ENCODE results near the gene RRAGA.
"Not testable (repeated sequence)": the region's sequence is repeated elsewhere in the genome, so short reads cannot be mapped to it uniquely, and the experiment has no call there.

Gene RRAGA, protein sequence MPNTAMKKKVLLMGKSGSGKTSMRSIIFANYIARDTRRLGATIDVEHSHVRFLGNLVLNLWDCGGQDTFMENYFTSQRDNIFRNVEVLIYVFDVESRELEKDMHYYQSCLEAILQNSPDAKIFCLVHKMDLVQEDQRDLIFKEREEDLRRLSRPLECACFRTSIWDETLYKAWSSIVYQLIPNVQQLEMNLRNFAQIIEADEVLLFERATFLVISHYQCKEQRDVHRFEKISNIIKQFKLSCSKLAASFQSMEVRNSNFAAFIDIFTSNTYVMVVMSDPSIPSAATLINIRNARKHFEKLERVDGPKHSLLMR

DNA sequence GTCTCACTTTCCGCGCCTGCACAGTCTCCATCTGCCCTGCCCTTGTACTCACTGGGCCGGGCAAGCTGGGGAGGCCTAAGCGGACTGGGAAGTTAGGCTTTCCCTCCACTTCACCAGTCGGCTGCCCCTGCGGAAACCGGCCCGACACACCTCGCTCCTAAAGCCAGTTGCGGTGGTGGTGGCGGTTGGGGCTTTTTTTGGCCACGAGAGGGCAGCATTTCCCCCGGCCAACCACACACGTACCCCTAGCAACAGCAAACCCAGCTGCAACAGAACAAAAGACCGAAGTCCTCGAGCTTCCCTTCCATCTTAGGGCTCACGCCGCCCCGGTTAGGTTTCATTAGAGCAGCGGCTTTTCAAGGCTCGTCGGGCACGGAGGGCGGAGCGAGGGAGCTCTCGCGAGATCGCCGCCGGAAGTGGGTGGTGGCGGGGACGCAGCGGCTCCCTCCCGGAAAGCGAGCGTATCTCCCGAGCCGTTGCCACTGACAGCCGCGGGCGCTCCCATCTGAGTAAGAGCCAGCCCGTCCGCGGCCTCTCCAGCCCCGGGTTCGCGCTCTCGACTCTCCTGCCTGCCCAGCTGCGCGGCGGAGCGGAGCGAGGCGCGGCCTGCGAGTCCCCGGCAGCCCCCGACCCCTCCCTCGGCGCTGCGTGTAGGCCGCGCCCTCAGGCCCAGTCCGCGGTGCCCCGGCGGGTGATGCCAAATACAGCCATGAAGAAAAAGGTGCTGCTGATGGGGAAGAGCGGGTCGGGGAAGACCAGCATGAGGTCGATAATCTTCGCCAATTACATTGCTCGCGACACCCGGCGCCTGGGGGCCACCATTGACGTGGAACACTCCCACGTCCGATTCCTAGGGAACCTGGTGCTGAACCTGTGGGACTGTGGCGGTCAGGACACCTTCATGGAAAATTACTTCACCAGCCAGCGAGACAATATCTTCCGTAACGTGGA, at the start of gene RRAGA:
RRAGA (plus strand) TSS at position 462 of the 951 bp plus-strand sequence; CDS start at position 695, 233 bp downstream.
- peak; percentile 92 for DNase-seq (ENCODE audit: low read depth)
- TF ChIP-seq CTCF (IDR thresholded peaks at IDR 0.05; ENCODE audit: low read depth, low read length, missing control alignments): peak; percentile 86
- peak within 1 kb of the TSS; percentile 58 for H3K4me3 ChIP-seq (ENCODE audit: low read depth, low read length)

DNA sequence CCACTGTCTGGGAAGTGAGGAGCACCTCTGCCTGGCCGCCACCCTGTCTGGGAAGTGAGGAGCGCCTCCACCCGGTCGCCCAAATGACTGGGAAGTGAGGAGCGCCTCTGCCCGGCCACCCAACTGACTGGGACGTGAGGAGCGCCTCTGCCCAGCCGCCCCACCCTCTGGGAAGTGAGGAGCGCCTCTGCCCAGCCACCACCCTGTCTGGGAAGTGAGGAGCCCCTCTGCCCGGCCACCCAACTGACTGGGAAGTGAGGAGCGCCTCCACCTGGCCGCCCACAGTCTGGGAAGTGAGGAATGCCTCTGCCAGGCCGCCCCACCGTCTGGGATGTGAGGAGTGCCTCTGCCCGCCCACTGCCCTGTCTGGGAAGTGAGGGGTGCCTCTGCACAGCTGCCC, 49.1 kb upstream of the RRAGA start:
- no peak for DNase-seq (ENCODE audit: low read depth)
- TF ChIP-seq CTCF (IDR thresholded peaks at IDR 0.05; ENCODE audit: low read depth, low read length, missing control alignments): no peak
- no peak overlapping the region for H3K4me3 ChIP-seq (ENCODE audit: low read depth, low read length)

GRCh38 chr9:19009391-19009965, 39.7 kb upstream of the RRAGA start:
- TF ChIP-seq CTCF (IDR thresholded peaks at IDR 0.05; ENCODE audit: low read depth, low read length, missing control alignments): no peak
- no peak for DNase-seq (ENCODE audit: low read depth)
- H3K4me3 ChIP-seq (ENCODE audit: low read depth, low read length): no peak overlapping the region

DNA sequence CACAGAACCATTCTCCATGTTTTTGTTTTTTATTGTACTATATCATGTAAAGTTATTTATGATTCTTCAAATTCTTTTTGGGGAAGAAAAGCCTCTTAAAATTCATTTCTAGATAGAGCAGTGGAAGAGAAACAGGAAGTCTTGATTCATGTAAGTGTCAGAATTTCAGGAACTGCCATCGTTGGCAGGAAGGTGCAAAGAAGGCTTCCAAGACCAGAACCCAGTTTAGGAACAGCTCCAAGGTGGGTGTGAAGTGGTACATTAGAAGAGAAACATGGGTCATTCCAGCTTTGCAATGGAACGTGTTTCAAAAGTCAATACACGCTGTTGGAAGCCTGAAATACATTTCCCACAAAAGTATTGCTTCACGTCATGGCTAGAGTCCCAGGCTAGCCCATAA, 31.0 kb upstream of the RRAGA start:
- no peak for DNase-seq (ENCODE audit: low read depth)
- H3K4me3 ChIP-seq (ENCODE audit: low read depth, low read length): no peak overlapping the region
- no peak for TF ChIP-seq CTCF (IDR thresholded peaks at IDR 0.05; ENCODE audit: low read depth, low read length, missing control alignments)

DNA sequence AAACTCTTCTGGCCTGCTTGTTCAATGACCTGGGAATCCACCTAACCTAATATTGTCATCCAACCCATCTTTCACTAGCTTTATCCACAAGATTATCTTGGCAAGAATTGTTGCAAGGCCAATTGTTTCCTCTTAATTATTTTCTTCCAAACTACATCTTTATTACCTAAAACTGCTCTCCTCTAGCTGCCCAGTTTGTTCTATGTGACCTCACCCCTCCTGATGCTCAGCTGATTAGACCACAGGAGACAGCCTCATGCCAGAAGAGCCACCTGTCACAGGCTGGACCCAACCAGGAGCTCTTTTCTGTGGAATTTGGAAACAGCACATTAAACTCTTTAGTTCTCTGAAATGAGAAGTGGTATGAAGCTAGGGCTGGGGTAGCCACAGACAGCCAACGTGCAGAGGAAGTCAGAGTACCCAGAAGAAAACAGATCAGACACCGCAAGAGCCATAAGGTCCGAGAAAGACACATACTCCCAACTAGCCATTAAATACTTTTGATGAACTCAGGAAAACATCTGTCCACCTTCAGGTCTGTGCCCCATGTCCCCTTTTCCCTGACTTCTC, 28.3 kb upstream of the RRAGA start:
- no peak overlapping the region for H3K4me3 ChIP-seq (ENCODE audit: low read depth, low read length)
- TF ChIP-seq CTCF (IDR thresholded peaks at IDR 0.05; ENCODE audit: low read depth, low read length, missing control alignments): no peak
- DNase-seq (ENCODE audit: low read depth): no peak

DNA sequence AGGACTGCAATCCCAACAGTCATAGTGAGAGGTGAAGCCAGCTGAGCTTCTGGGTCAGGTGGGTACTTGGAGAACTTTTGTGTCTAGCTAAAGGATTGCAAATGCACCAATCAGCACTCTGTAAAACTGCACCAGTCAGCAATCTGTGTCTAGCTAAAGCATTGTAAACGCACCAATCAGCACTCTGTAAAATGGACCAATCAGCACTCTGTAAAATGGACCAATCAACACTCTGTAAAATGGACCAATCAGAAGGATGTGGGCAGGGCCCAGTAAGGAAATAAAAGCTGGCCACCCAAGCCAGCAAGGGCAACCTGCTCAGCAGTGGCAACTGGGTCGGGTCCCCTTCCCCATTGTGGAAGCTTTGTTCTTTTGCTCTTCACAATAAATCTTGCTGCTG, 27.6 kb upstream of the RRAGA start:
- H3K4me3 ChIP-seq (ENCODE audit: low read depth, low read length); DNase-seq (ENCODE audit: low read depth): not testable (repeated sequence)

- no peak overlapping the region for H3K4me3 ChIP-seq (ENCODE audit: low read depth, low read length)
- DNase-seq (ENCODE audit: low read depth): no peak
- TF ChIP-seq CTCF (IDR thresholded peaks at IDR 0.05; ENCODE audit: low read depth, low read length, missing control alignments): no peak
These were observed 27.0 kb upstream of the RRAGA start for GRCh38 chr9:19022206-19022605.
